MM.1S (cell line): ENCODE data around the gene KCNMA1.

Experiments used
- DNase-seq: peaks from one replicate; pipeline ENCODE4 v3.0.0-alpha.2; 2015
- H2AFZ ChIP-seq: fragments of 300-600 bp; sonication (generic); 2 replicates; pipeline ENCODE4 v1.6.0; 2016; ENCODE audit warnings: antibody characterized with exemption, low read length
- H3F3A ChIP-seq: fragments of 300-600 bp; sonication (generic); 2 replicates; pipeline ENCODE4 v1.6.1; 2016; ENCODE audit warnings: mild to moderate bottlenecking, antibody characterized with exemption, low read length, moderate library complexity, mixed read lengths; ENCODE audit not compliant: insufficient read depth
- H3K27ac ChIP-seq: fragments of 300-600 bp; sonication (generic); 2 replicates; pipeline ENCODE4 v1.5.1; 2016; ENCODE audit warnings: mild to moderate bottlenecking, low read length
- H3K27me3 ChIP-seq: fragments of 300-600 bp; sonication (generic); replicated peaks from 2 replicates; pipeline ENCODE4 v1.6.0; 2016; ENCODE audit warnings: low read length; ENCODE audit not compliant: insufficient read depth
- H3K36me3 ChIP-seq: fragments of 300-600 bp; sonication (generic); replicated peaks from 2 replicates; pipeline ENCODE4 v1.6.1; 2016; ENCODE audit warnings: mild to moderate bottlenecking, low read length, mixed read lengths; ENCODE audit not compliant: insufficient read depth
- H3K4me1 ChIP-seq: fragments of 300-600 bp; sonication (generic); 2 replicates; pipeline ENCODE4 v1.6.1; 2016; ENCODE audit warnings: low read length, mixed read lengths
- H3K4me2 ChIP-seq: fragments of 300-600 bp; sonication (generic); 2 replicates; pipeline ENCODE4 v1.6.0; 2016; ENCODE audit warnings: low read depth, low read length
- H3K4me3 ChIP-seq: fragments of 300-600 bp; sonication (generic); 2 replicates; pipeline ENCODE4 v1.5.1; 2016; ENCODE audit warnings: low read length, mixed read lengths
- H3K79me2 ChIP-seq: fragments of 300-600 bp; sonication (generic); 2 replicates; pipeline ENCODE4 v1.6.1; 2016; ENCODE audit warnings: mixed run types, low read length, mixed read lengths
- H3K9ac ChIP-seq: fragments of 300-600 bp; sonication (generic); 2 replicates; pipeline ENCODE4 v1.6.1; 2016; ENCODE audit warnings: low read length, mixed read lengths
- H3K9me2 ChIP-seq: fragments of 300-600 bp; sonication (generic); replicated peaks from 2 replicates; pipeline ENCODE4 v1.6.1; 2016; ENCODE audit warnings: mild to moderate bottlenecking, low read length, mixed read lengths; ENCODE audit not compliant: insufficient read depth
- H3K9me3 ChIP-seq: fragments of 300-600 bp; sonication (generic); replicated peaks from 2 replicates; pipeline ENCODE4 v1.6.1; 2016; ENCODE audit warnings: mild to moderate bottlenecking, low read length, mixed read lengths; ENCODE audit not compliant: insufficient read depth
- H4K20me1 ChIP-seq: fragments of 300-600 bp; sonication (generic); 2 replicates; pipeline ENCODE4 v1.6.1; 2016; ENCODE audit warnings: mild to moderate bottlenecking, low read length, moderate library complexity, mixed read lengths; ENCODE audit not compliant: insufficient read depth
- CTCF ChIP-seq: fragments of 300-600 bp; sonication (generic); IDR thresholded peaks from 2 replicates; pipeline ENCODE4 v1.5.1; 2016; ENCODE audit warnings: antibody characterized with exemption, low read length, mixed read lengths
- EZH2 ChIP-seq: fragments of 300-600 bp; sonication (generic); optimal IDR thresholded peaks from 2 replicates; pipeline ENCODE3; 2017; ENCODE audit warnings: low read depth, mild to moderate bottlenecking, antibody characterized with exemption, low read length, mixed read lengths
- EZH2phosphoT487 ChIP-seq: fragments of 300-600 bp; sonication (generic); IDR thresholded peaks from 2 replicates; pipeline ENCODE4 v1.6.1; 2018; ENCODE audit warnings: antibody characterized with exemption, low read length

KCNMA1 gene

GRCh38 chr10:77190291-77190690 is 447.3 kb downstream of the KCNMA1 start:
- no peaks in the 10 kb centered on the region for H3F3A ChIP-seq
- H3K4me1 ChIP-seq = no peaks in the 10 kb centered on the region
- H3K36me3 ChIP-seq = no peaks in the 10 kb centered on the region
- no peak overlapping the region for H3K9ac ChIP-seq
- no peak overlapping the region for H3K4me3 ChIP-seq
- TF ChIP-seq EZH2phosphoT487 (no peak), CTCF (no peak), EZH2 (no peak)
- no peaks in the 10 kb centered on the region for H3K27me3 ChIP-seq
- no peaks in the 10 kb centered on the region for H4K20me1 ChIP-seq
- no peak overlapping the region for H3K4me2 ChIP-seq
- no peaks in the 10 kb centered on the region for H3K79me2 ChIP-seq
- no peaks in the 10 kb centered on the region for H3K9me2 ChIP-seq
- H2AFZ ChIP-seq = no peak overlapping the region
- DNase-seq = no peak
- no peaks in the 10 kb centered on the region for H3K9me3 ChIP-seq
- H3K27ac ChIP-seq = no peak overlapping the region

GRCh38 chr10:77189520-77189919 is 448.1 kb downstream of the KCNMA1 start:
- H3K4me3 ChIP-seq = no peak overlapping the region
- DNase-seq = no peak
- H3K27ac ChIP-seq = no peak overlapping the region
- no peaks in the 10 kb centered on the region for H3K27me3 ChIP-seq
- H3K79me2 ChIP-seq = no peaks in the 10 kb centered on the region
- no peak overlapping the region for H3K4me2 ChIP-seq
- H3K36me3 ChIP-seq = no peaks in the 10 kb centered on the region
- no peaks in the 10 kb centered on the region for H3K9me2 ChIP-seq
- no peaks in the 10 kb centered on the region for H4K20me1 ChIP-seq
- no peak overlapping the region for H3K9ac ChIP-seq
- no peak for TF ChIP-seq EZH2phosphoT487
- TF ChIP-seq CTCF = no peak
- TF ChIP-seq EZH2 = no peak
- H3K9me3 ChIP-seq = no peaks in the 10 kb centered on the region
- no peak overlapping the region for H2AFZ ChIP-seq
- H3F3A ChIP-seq = no peaks in the 10 kb centered on the region
- H3K4me1 ChIP-seq = no peaks in the 10 kb centered on the region

- no peak overlapping the region for H3K4me2 ChIP-seq
- DNase-seq = no peak
- H4K20me1 ChIP-seq = no peaks in the 10 kb centered on the region
- no peak overlapping the region for H2AFZ ChIP-seq
- H3F3A ChIP-seq = no peaks in the 10 kb centered on the region
- no peak overlapping the region for H3K9ac ChIP-seq
- H3K4me3 ChIP-seq = no peak overlapping the region
- H3K9me2 ChIP-seq = no peaks in the 10 kb centered on the region
- no peaks in the 10 kb centered on the region for H3K4me1 ChIP-seq
- TF ChIP-seq EZH2phosphoT487 = no peak
- TF ChIP-seq EZH2 = no peak
- no peak for TF ChIP-seq CTCF
- H3K9me3 ChIP-seq = no peaks in the 10 kb centered on the region
- no peaks in the 10 kb centered on the region for H3K27me3 ChIP-seq
- no peak overlapping the region for H3K27ac ChIP-seq
- no peaks in the 10 kb centered on the region for H3K79me2 ChIP-seq
- no peaks in the 10 kb centered on the region for H3K36me3 ChIP-seq
Measured at GRCh38 chr10:77189075-77189474, 448.5 kb downstream of the KCNMA1 start.
